AG20443 (cell line): ENCODE measurements around the gene CNKSR3.

ENCODE experiments used
- DNase-seq: peaks from one replicate; pipeline ENCODE4 v3.0.0; 2012; ENCODE audit warnings: low spot score, mixed read lengths

CNKSR3 gene

GRCh38 chr6:154412106-154412820 lies 98.2 kb downstream of the CNKSR3 start:
- DNase-seq, result no peak

GRCh38 chr6:154411076-154411475 lies 99.4 kb downstream of the CNKSR3 start:
- DNase-seq, result no peak

DNA sequence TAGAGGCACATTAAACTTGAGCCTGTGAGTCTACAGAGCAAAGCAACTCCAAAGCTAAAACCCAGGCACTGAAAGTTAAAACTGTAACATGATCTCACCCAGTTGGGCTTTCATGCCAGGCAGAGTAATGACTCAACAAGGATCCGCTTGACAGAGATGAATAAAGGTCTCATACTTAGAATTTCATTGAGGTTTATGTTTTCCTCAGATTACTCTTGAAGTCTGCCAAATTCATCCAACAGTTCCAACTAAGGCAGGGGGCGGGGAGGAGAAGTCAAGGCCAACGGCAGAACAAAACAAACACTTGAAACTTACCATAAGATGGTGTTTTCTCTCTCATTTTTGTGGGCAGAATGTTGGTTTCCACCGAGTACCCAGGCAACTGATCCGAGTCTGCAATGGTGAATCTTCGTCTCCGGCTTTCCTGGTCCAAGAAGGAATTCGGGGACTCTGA lies 99.8 kb downstream of the CNKSR3 start:
- DNase-seq, result peak; percentile 88

DNA sequence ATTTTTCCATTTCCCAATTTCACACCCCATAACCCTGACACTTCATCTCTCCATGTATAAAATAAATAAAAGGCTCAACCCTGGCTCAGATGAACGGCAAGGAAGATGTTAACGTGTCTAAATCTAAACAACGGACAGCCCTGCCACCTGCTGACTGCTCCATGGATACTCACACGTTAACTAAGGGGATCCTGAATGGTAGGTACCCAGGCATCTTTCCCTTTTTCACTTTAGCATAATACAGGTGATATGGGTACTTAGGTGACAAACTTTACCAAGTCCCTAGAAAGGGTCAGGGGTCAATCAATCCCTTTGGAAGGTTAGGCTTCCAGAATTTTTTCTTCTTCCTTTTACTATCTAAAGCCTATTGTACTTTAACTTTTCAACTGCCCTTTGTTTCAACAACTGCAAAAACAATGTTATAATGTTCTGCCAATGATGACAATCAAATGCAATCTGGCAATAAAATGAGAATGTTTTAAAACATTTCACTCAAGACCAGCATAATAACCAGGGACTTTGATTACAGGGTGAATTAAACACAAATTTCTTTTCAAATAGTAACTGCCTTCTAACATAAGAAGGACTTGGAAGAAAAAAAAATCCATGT lies 101.5 kb downstream of the CNKSR3 start:
- DNase-seq, result no peak

- DNase-seq, result no peak
Observed at GRCh38 chr6:154407440-154407839, 103.0 kb downstream of the CNKSR3 start.

DNA sequence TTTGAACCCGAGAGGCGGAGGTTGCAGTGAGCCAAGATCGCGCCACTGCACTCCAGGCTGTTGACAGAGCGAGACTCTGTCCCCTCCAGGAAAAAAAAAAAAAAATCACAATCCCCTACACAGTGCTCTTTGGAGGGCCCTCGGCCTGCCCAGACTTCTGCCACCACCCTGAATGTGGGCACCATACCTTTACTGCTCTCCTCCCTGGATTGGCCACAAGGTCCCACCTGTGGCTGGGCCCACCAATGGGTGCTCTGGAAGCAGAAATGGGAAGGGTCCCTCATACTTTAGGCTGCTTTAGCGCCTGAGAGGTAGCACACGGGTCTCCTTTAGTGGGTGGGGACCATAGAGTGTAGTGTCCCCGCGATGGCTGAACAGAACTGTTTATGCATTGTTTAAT lies 103.6 kb downstream of the CNKSR3 start:
- DNase-seq, result no peak

- no peak for DNase-seq
Observed at GRCh38 chr6:154406301-154406700, 104.2 kb downstream of the CNKSR3 start.

GRCh38 chr6:154404791-154405400 lies 105.6 kb downstream of the CNKSR3 start:
- peak; percentile 40 for DNase-seq

DNA sequence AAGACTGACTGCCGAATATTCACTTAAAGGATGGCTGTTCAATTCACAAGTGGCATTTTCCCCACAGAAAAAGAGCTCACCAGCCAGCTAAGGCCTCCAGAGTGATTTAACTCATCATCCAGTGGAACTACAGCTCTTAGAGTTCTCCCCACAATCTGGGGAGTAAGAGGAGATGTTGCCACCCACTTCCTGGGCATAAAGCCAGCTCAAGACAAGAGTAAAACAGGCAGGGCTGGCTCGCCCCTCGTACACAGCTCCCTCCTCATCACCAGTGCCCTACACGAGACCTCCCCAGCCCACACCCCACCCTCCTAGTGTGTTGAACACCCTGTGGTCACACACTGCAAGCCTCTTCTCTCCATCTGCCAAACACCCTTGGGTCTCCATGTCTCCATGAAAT lies 106.7 kb downstream of the CNKSR3 start:
- peak; percentile 45 for DNase-seq

GRCh38 chr6:154402081-154402780 lies 108.3 kb downstream of the CNKSR3 start:
- DNase-seq, result no peak

DNA sequence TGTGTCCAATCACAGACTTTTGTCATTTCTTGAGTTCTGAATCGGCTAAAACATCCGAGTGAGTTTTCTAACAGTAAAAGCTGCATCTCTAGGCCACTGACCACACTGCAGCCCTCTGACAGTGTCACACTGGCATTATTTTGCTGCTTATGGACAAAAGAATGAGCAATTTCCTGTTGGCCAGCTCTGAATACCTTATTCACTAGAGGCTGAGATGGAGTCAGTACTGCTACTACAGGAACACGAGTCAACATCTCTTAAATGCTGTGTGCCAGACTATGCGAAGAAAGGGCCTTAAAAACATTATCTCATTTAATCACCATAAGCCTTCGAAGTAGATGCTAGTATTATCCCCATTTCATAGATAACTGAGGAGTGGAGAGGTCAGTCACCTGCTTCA lies 111.4 kb downstream of the CNKSR3 start:
- DNase-seq, result peak; percentile 52

GRCh38 chr6:154397491-154398195 lies 112.8 kb downstream of the CNKSR3 start:
- DNase-seq, result no peak

DNA sequence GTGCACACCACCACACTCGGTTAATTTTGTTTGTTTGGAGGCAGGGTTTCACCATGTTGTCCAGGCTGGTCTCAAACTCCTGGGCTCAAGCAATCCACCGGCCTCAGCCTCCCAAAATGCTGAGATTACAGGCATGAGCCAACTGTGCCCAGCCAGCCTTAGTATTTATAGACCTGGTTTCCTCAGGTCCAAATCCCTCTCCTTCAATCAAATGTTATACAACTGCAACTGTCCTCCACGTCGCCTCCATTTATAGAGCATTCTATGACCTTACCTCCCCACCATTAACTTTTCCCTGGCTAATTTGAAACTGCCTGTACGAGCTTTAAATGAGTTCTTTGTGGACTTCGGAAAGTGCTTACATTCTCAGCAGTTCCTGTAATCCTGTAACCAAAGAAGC lies 114.6 kb downstream of the CNKSR3 start:
- no peak for DNase-seq

- no peak for DNase-seq
Observed at GRCh38 chr6:154395316-154395715, 115.2 kb downstream of the CNKSR3 start.

- DNase-seq, result no peak
Observed at GRCh38 chr6:154394571-154394970, 115.9 kb downstream of the CNKSR3 start.

DNA sequence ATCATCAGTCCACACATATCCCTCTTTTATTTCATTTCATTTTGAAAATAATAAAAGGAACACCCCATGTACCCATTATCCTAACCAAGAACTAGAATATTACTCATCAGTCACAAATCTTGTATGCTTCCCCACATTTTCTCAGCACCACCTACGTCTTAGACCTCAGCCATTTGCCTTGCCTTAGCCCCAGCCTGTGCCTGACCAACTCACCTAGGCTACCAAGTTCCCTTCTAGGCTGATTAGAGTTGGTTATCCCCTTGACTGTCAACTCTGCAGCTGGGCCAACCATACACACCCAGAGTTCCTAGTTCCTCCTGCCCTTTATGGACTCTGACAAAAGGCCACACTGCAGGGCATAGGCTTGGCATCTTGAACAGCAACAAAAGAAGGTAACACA lies 120.5 kb downstream of the CNKSR3 start:
- no peak for DNase-seq

- DNase-seq, result no peak
Observed at GRCh38 chr6:154388803-154389202, 121.7 kb downstream of the CNKSR3 start.

DNA sequence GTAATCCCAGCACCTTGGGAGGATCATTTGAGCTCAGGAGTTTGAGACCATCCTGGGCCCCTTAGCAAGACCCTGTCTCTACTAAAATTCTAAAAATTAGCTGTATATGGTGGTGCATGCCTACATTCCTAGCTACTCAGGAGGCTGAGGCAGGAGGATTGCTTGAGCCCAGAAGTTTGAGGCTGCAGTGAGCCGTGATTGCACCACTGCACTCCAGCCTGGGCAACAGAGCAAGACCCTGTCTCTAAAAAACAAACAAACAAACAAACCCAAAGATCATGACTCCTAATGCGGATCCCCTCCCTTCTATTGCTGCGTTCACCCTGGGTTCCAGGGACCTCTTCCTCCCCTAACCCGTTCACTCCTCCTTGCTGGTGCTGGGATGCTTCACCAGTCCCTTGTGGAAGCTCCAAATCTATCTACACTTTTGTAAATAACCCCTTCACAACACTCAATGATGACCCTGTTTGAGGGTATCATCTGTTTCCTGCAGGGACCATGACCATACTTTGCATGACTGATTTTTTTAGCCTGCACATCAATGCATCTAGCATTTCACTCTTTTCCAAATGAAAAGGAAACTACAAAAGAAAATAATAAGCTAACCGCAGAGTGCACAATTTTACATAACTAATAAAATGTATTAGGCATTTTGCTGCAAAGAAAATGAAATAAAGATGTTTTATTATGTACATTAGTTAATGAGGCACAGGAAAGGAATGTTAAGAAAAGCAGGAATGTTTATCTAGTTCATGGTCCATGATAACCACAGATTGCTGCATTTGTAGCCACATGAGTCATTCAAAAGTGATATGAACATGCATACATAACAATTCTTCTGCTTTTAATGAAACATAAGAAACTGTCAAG lies 123.4 kb downstream of the CNKSR3 start:
- peak; percentile 40 for DNase-seq

GRCh38 chr6:154384191-154384590 lies 126.3 kb downstream of the CNKSR3 start:
- DNase-seq, result no peak

DNA sequence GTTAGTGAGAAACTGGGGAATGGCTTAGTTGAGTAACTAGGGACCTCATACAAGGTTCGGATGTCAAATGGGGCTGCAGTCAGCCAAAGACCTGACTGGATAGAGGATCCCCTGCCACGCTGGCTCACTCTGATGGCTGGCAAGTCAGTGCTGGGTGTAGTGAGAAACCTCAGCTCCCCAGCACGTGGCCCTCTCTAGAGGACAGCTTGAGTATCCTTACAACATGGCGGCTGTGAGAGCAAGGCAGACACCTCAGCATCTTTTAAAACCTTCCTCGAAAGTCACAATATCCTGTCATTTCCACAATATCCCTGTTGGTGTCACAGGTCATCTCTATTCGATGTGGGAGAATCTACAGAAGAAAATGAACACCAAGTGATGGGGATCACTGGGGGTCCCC lies 127.2 kb downstream of the CNKSR3 start:
- no peak for DNase-seq

DNA sequence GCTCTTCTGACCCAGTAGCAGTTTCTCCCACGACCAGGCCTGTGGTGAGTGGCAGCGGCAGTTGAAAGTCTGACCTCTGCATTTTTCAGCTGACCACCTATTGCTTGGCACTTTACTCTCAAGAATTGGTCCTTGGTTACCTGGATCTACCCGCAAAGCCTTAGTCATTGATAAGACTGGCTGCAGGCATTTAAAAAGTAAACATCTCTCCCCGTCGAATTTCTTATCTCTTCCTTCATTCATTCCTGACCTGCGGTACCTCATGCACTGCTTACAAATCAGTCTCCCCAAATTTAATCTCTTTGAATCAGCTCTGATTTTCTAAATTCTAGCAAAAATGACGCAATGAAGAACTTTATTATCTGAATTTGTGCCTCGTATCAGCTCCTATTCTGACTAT lies 127.7 kb downstream of the CNKSR3 start:
- no peak for DNase-seq
